ENCODE measurements around the gene TMPRSS2. TPM values are rescaled to one million over a fixed set of nuclear protein-coding genes. Genes with fewer than 3 reads are reported as not detected.

The TMPRSS2 gene
- total RNA-seq, 4 donors from 2014 or later = not detected

- ATAC-seq (ENCODE audit: low FRiP score) = no peak
- no peak for DNase-seq (ENCODE audit: low spot score)
- no peak for TF ChIP-seq CTCF (IDR thresholded peaks at IDR 0.05)
Observed at GRCh38 chr21:41510500-41510899, 2.5 kb upstream of the TMPRSS2 start.

GRCh38 chr21:41509733-41510132 is 1.8 kb upstream of the TMPRSS2 start:
- DNase-seq (ENCODE audit: low spot score) = no peak
- no peak for ATAC-seq (ENCODE audit: low FRiP score)
- no peak for TF ChIP-seq CTCF (IDR thresholded peaks at IDR 0.05)

- DNase-seq (ENCODE audit: low spot score) = no peak
- ATAC-seq (ENCODE audit: low FRiP score) = no peak
- no peak for TF ChIP-seq CTCF (IDR thresholded peaks at IDR 0.05)
Observed at GRCh38 chr21:41509145-41509496, 1.2 kb upstream of the TMPRSS2 start.

- DNase-seq (ENCODE audit: low spot score) (no peak), ATAC-seq (ENCODE audit: low FRiP score) (no peak)
- no peak for TF ChIP-seq CTCF (IDR thresholded peaks at IDR 0.05)
Observed at GRCh38 chr21:41508415-41509144, 622 bp upstream of the TMPRSS2 start.

- DNase-seq (ENCODE audit: low spot score) (no peak), ATAC-seq (ENCODE audit: low FRiP score) (no peak)
- TF ChIP-seq CTCF (IDR thresholded peaks at IDR 0.05) = no peak
Observed at GRCh38 chr21:41506611-41507520, 1.1 kb downstream of the TMPRSS2 start.

GRCh38 chr21:41506005-41506594 is 1.9 kb downstream of the TMPRSS2 start:
- DNase-seq (ENCODE audit: low spot score) (no peak), ATAC-seq (ENCODE audit: low FRiP score) (no peak)
- TF ChIP-seq CTCF (IDR thresholded peaks at IDR 0.05) = no peak
